HG03378 (cell line): Measurements from ENCODE around the gene DHRS12.

Experiments
- ATAC-seq: cut with Tn5 transposase; IDR thresholded peaks from one replicate; pipeline ENCODE4 v1.9.1; 2021; ENCODE audit warnings: mild to moderate bottlenecking, moderate library complexity; ENCODE audit not compliant: unreplicated experiment

DHRS12 gene

DNA sequence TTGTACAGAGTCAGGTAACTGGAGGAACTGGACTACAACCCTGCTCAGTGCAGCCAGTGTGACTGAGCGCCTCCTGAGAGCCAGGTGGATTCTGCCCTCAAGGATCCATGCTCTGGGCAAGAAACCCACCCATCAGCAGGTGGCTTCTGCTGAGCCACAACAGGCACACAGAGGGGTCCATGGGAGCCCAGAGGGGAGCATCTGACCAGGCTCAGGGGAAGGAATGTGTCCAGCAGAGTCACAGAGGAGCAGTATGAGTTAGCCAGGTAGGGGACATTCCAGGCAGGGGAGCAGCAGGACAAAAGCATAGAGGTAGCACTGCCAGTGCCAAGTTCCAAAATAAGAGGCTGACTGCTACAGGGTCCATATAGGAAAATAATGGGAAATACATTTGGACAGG, 19.9 kb downstream of the DHRS12 start:
- no peak for ATAC-seq

DNA sequence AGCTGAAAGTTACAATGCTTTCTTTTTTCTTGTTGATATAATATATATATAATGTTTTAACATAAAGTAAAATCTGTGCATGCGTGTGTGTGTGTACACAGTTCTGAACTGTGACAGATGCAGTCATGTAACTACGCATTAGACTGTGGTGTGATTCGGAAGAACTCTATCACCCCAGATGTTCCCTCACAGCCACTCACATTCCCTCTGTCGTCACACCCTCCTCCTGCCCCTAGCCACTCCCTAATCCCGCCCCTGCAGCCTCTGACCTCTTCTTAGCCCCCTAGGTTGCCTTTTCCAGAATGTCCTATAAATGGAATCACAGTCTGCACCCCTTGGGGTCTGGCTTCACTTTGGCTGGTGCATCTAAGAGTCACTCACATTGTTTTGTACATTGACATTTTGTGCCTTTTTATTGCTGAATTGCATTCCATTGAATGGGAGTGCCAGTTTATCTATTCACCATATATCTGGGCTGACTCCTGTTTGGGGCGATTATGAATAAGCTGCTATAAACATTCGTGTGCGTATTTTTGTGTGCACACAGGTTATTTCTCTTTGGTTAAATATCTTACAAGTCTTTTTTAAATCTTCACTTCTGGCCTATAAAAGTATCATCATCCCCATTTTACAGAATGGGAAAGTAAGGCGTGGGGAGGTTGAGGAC, 20.4 kb downstream of the DHRS12 start:
- ATAC-seq = no peak

DNA sequence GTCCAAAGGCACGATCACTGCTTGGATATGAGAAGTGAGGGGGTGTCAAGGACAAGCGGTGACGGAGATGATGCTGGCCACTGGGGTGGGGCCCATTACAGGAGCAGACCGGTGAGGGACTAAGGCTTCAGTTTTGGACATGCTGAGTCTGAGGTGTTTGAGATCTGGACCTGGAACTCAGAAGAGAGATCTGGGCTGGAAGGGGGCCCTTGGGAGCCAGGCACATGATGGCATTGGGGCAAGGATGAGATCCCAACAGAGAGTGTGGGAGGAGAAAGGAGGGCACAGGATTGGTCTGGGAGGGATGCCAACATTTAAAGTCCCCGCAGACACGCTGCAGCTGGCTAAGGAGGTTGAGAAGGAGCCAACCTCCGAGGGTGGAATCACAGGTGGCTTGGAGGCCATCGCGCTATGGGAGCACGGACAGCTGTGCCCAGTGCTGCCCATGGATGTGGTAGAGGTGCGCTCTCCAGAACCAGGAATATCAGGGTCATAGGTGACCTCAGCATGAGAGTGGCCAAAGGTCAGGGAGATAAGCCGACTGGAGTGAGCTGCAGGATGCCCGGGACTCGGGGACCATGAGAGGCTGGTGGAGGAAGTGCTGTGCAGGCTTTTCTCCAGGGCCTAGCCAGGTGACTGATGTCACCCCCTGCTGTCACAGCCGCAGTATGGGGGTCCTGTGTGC, 21.8 kb downstream of the DHRS12 start:
- ATAC-seq = no peak

DNA sequence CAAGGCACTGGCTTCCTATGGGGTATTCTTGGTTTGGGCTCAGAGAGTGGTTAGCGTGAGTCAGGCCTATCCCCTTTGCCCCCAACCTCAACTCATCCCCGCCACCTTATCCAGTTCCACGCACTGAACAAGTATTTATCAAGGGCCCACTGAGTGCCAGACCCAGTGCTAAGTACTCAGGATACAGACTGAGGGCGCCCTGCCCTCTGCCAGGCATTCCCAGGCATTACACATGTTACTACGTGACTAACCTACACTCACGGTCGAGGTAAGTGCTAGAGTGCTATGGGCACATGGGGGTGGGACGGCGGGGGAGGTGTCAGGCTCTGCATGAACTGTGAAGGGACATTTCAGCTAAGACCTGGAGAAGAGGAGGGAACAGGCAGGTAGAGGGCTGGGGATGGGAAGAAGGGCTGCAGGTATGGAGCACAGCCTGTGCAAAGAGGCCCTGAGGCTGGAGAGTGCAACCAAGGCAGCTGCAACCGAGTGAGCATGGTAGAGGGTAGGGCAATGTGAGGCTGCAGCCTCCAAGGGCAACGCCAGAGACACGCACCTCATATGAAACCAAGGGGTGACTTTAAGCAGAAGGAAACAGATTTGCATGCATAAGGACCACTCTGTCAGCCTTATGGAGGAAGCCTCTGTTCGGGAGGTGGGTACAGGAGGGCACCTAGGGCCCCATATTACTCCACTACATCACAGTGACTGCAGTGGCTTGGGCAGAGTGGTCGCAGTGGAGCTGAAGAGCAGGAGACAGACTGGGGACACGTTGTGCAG, 22.5 kb downstream of the DHRS12 start:
- no peak for ATAC-seq

DNA sequence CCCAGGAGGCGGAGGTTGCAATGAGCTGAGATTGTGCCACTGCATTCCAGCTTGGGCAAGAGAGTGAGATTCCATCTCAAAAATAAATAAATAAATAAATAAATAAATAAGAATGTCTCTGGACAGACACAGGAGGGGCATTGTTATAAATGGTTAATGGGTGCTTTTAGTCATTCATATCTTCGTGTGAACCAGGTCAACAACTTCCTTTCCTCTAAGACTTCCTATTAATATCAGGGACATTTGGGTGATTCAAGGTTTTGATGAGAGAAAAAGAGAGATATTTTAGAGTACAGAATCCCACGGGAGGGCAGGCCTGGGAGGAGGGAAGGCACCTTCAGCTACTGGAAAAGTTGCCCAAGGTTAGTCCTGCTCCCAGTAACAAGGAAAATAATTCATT, 23.9 kb downstream of the DHRS12 start:
- no peak for ATAC-seq

DNA sequence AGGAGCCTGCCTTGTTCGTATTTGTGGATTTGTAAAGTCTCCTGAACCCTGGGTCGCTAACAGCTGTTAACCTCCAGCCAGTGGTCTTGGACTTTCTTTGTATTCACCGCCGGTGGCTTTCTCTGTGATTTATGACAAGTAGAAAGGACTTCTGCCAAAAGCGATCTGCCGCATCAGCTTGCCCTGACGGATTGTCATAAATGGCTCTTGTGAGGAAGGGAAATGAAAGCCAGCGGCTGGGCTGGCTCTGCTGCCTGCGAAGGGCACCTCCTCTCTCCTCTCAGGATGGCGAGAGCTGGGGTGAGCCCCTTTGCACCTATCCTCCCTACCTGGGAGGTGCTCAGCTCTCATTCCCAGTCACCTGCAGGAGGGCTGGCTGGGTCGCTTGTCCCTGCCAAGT, 25.6 kb downstream of the DHRS12 start:
- no peak for ATAC-seq

DNA sequence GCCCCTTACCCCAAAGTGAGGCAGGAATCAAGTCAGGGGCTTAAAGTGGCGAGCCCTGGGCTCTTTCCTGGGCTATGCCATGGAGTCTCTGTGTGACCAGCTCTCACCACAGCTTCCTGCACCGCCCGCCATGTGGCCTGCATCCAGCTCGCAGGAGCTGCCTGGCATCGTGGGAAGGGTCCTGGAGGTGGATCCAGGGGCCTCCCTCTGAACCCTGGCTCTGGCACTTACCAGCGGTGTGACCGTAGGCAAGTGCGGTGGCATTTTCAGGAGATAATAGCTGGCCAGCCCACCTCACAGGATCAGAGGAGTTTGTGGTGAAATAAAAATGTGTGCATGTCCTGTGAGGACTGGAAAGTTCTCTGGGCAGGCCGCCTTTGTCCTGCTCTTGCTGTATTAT, 26.0 kb downstream of the DHRS12 start:
- ATAC-seq = no peak

DNA sequence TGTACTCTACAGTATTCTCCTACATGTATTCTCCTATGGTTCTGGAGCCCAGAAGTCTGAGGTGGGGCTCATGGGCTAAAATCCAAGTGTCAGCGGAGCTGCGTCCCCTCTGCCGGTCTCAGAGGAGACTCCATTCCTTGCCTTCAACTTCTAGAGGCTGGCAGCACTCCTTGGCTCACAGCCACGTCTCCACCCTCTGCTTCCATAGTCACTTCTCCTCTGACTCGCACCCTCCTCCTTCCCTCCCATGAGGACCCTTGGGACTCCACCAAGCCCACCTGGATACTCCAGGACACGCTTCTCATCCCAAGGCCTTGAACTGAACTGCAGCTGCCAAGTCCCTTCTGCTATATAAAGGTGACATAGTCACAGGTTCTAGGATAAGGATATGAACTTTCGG, 27.8 kb downstream of the DHRS12 start:
- no peak for ATAC-seq

DNA sequence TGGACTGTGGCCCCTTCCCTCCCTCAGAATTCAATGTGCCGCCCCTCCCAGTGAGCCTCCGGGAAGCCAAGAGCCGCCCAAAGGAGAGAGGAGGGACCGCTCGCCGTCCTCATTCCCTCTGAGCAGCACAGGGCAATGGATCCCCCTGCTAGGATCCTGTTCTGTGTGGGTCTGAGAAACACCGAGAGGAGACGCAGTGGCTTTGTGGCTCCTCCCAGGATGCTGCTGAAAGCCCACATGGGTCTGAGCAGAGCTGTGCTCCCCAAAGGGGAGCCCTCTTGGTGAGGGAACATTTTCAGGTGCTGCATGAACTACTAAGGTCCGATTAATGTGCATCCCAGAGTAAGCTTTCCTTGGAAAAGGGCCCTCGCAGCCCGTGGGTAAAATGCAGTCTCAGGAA, 30.4 kb downstream of the DHRS12 start:
- no peak for ATAC-seq

DNA sequence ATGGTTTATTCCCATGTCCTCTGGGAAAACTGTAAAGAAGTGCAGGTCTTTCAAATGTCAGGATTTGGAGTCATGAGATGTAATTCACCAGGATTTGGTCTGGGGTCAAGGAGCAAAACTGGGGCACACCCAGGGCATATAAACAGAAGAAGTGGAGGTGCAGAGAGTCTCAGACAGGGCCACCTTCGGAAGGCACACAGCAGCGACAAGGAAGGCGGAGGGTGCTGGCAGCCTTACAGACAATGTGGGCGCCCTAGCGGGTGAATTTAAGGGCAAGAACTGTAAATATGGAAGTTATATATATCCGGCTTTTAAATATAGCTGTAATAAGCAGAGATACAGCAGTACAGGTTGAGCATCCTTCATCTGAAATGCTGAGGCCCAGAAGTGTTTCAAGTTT, 31.2 kb downstream of the DHRS12 start:
- no peak for ATAC-seq

DNA sequence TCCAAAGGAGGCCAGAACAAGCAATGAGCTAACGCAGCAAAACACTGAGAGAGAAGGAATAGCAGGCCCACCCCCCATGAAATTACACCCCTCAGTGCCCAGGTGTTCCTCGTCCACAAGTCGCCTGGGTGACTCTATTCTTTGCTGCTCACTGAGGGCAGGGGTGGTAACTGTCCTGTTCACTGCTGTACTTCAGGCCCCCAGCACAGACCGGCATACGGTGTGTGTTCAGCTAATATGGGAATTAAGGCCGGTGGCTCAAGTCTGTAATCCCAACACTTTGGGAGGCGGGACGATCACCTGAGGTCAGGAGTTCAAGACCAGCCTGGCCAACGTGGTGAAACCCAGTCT, 31.9 kb downstream of the DHRS12 start:
- ATAC-seq = no peak

DNA sequence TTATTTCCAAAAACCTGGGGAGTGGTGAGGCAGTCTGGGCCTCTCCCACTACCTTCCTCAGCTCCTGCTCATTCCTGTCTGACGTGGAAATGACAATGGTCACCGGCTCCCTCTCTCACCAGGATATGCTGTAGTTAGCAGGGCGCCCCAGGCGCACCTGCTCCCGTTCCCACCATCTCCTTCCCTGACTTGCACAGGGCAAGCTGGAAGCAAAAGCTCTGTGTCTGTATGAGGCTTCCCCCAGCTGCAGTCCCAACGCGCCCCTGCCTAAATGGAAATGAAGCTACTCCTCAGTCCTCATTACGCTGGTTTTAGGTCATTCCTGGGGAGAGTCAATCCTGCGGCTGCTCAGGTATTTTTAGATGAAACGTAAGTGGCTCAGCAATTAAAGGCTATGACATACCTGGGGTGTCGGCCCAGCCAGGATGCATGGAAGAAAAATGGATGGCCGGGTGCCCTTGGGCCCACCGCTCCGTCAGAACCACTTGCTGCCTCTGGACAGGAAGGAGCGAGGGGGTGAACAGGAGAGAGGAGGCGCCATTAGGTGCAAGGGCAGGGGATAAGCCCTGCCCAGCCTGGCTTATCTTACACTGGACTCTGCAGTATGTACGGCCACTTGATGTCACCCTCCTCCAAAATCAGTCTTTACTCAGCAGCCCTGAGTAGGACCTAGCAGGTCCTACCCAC, 32.4 kb downstream of the DHRS12 start:
- no peak for ATAC-seq

DNA sequence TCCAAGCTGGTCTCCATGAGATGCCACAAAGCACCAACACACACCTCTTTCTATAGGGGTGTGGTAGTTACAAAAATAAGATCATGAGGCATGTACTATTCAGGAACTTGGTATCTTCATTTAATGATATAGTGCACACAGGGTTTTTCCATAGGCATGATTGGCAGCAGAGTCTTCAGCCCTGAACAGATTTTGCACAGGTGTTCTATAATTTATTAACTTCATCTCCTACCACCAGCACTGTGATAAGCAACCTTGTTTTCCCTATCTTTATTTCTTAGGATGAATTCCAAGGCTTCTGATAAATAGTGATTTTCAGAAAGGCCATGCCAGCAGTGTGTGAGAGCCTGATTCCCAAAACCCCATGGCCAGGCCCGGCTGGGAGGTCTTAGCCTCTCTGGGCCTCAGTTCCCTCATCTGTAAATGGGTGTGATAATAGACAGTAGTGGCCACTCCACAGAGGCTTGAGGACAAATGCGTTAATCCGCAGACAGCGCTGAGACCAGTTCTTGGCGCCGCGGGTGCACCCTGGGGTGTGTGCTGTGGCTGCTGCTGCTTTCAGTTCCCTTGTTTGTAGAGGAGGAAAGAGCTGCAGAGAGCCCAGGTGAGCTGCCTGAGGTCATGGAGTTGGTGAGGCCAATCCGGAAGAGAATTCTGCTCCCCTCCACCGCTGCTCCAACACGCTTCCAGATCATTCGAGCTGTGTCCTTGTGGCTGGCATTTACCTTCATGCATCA, 33.1 kb downstream of the DHRS12 start:
- ATAC-seq = no peak

DNA sequence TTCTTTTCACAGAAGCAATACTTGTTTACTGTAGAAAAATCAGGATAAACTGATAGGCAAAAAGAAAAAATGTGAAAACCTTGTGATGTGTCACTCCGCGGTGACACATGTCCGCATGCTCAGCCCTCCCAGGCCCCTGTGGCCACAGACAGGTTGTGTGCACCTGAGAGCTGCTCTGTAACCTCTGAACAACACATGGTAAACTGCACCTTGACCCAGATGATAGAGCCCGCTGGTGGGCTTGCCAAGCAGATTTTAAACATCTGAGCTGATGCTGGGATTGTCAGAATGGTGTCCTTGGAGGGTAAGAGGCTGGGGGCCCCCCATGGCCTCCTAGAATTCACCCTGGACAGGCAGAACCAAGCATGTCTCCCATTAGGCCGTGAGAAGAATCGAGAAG, 33.8 kb downstream of the DHRS12 start:
- ATAC-seq = no peak

DNA sequence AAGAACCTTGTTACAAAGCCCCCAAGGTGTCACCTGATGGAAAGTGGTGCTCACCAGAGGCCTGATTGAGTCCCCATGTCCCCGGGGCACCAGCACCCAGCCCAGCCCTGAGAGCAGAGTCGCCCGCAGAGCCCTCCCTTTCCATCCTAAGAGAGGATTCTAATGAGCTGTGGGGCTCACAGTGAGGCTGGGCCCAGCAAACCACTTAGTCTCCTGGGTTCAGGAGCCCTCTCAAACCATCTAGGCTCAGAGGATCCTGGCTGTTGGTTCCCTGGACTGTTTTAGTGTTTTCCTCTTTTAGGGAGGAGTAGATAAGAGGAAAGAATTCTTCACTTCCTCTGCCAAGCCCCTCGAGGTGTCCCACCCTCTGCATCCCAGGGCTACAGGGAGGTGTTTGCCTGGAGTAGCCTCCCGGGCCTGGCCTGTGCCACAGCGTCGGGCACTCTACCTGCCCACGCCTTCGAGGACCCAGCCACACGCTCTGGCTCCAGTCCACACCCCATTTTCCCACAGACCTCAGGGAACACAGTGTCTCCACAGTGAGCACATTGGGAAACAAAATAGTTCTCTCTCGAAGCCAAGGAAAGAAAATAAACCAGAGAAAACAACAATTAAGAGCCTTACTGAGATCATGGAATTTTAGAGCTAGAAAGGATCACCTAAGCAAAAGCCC, 34.4 kb downstream of the DHRS12 start:
- no peak for ATAC-seq

DNA sequence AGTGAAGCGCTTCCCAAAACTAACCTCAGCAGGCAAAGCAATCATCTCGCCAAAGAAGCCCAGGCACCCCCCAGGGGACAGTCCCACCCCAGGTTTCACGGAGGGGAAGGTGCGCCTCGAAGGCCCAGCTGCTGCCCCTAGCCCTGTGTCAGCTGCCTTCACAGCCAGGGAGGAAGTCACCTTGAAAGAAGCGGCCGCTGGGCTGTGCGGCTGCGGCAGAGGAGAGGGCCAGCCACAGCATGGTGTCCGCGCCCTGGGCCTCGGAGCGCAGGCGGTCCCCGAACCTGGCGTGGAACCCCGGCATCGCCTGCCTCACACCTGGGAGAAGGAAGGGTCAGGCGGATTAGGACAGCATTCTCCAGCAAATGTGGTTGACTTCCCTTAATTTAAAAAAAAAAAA, 35.0 kb downstream of the DHRS12 start:
- no peak for ATAC-seq

DNA sequence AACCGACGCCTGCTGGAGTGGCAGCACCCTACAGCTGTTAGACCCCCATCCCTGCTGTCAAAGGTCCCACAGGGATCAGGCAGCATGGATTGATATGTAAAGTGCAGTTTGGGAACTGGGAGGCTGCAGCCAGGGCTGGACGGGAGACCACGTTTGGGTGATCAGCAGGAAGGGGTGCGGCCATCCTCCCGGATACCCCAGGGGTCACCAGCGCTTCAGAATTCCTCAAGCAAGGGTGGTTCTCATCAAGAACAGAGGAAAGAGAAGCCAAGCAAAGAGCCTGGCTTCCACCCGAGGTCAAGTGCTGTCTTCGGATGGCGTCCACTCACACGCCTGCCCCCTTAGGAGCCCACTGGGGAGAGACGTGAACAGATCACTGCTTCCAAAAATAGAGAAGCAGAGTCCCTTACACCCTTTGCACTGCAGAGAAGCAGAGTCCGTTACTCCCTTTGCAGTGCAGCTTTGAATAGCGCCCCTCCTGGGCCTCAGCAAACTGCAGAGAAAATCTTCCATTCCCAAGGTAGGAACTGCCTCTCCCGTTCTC, 35.5 kb downstream of the DHRS12 start:
- ATAC-seq = no peak

DNA sequence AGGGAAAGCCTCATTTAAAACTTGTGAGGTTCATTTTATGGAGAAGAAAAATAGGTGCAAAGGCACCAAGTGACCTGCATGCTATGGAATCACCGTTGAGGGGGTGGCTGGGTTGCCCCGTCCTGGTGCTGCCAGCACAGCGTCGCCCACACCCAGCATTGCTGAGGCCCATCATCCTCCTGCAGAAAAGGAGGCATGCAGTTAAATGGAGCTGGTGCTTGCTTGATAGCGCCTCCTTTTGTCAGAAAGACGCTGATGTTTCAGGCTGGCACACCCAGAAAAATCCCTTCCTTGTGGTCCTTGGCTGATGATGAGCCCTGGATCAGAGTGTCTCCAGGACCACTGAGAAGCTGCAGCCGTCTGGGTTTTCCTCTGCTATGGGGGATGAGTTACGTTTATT, 36.9 kb downstream of the DHRS12 start:
- ATAC-seq = no peak

DNA sequence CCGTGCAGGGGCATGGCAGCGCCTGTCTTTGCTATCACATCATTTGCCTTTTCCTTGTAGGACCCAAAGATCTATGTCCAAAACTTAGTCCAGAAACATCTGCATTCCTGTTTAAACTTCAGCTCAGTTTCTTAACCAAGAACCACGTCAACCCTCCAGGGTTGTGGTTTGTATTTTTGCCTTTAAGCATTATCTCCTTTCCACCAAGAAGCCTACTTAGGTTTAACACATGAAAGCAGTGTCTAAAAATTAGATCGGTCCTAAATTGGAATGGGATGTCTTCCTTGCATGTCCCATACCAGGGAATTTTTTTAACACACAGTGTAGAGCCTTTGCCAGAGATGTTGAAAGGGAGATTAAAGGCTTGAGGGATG, 38.8 kb downstream of the DHRS12 start:
- ATAC-seq = no peak
